Measurements from ENCODE around the gene WWTR1.

Gene WWTR1

DNA sequence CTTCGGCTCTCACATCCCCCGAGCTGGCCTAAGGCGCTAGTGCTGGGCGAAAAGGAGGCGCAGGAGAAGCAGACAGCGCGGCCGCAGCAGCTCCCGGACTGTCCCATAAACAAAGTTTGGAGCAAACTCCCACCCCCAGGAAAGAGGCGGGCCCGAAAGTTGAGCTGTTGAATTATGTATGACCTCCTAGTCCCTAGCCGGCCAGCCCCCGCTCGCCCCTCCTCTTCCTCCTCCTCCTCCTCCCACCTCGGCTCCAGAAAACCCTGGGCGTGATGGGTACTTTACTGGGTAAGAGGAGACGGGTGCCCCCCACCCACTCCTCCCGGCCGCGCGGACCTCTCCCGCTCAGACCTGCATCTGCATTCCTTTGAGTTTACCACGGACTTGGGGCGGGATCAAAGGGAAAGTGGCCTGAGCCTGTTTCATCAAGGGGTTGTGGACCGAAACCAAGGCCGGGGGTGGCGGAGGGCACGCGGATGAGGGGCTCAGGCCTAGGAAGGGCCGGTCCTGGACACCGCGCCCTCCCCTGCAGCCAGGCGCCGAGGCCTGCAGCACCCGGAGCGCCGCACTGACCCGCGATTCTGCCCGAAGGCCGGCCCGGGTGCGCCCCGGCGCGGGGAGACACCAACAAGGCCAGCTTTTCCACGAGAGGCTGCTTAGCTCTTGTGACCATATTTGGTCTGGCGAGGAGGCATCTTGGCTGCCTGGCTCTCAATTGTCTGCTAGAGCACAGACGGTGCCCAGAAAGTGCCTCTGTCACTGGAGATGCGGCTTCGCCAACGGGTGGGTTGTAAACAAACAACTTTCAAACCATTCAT lies at the start of gene WWTR1:
Gene WWTR1 (minus strand): TSS at position 100 of the 818 bp plus-strand sequence. CDS start 719 bp downstream, outside the sequence.
- in situ Hi-C loops (cut with MboI; ENCODE audit: low sequenced_read_pairs) = no loop called here

DNA sequence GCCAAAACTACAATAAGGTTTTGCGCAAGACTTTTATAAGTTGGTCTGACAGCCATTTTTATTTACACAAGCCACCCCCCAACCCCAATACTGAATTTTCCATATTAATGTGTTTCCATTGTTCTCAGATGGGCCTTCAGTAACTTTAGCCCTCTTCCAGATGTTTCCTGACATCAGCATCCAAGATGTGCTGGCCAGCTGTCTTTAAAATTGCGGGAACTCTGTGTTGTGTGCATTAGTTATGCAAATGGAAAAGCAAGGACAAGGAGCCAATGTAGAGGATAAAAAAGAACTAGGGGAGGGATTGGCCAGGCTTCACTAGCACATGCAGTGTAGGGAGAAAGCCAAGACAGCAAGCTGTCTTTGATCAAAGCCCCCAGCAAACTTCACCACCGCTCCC lies 49.1 kb upstream of the WWTR1 start:
- in situ Hi-C loops (cut with MboI; ENCODE audit: low sequenced_read_pairs) = no loop called here

DNA sequence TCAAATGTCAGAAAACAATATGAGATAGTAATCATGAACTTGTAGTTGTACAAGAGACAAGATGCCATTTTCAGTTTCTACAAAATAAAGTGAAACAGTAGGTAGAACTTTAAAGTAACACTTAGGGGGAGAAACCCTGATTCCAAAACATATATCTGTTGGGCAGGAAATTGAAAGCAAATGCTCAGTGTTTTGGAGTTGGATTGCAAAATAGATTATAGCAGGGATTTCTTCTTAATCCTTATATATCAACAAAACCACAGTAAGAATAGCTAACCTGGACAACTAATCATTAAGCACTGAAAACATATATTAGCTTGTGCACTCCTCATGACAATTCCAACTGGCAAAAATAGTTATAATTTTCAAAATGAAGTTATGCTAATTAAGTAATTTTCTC lies 47.6 kb upstream of the WWTR1 start:
- in situ Hi-C loops (cut with MboI; ENCODE audit: low sequenced_read_pairs) = no loop called here

DNA sequence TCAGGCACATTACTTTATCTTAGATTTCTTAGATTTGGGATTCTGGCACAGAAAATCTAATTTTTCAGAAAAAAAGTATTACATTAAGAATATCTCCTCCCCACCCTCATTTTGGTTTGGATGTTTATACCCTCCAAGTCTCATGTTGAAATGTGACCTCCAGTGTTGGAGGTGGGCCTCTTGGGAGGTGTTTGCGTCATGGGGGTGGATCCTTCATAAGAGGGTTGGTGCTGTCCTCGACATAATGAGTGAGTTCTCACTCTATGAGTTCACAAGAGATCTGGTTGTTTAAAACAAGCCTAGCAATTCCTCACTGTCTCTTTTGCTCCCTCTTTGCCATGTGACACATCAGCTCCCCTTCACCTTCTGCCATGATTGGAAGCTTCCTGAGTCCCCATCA lies 45.6 kb upstream of the WWTR1 start:
- in situ Hi-C loops (cut with MboI; ENCODE audit: low sequenced_read_pairs) = no loop called here

DNA sequence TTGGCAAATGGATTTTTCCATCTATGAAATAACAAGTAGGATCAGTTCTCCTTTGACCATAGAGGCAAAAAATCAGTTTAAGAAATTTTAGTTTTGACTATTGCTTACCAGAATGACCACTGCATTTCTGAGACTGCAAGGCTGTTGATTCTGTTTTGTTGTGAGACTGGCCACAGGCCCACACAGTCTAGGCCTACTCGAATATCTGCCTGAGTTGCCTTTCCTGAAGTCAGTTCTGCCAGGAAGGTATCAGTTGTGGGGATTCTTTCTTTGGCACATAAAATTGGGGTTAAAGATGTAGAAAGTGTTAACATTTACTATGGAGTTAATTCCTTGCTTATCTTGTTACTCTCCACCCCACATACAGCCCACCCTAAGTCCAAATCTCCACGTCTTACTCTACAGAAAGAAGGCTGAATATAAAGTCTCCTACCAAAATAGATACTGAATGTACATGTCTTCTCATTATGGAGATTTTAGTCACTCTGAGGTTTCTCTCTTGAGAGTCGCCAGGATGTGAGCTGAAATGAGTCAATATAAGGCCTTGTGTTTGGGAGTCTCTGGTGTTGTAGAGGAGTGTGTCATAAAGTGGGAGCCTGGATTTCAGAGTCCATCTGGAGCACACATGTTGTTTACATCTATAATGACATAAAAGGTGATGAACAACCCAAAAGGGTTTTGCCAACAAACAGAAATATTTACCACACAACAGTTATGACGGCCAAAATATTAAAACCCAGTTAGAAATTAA lies 45.0 kb upstream of the WWTR1 start:
- in situ Hi-C loops (cut with MboI; ENCODE audit: low sequenced_read_pairs) = no loop called here

DNA sequence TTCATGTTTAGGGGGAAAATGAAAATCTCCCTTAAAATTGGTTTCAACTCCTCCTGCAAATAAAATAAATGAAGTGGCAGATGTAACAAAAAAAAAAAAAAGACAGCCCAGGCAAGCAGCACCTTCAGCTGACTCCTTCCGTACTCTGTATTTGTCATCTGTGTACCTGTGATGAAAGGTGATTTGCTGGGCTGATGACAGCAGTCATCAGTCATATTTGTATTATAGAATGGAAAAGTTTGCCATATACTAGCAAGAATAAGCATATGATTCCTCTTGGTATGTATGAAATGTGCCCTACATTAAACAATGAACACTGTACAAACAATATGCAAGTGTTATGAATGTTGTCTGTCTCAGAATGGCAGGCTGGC lies 44.1 kb upstream of the WWTR1 start:
- in situ Hi-C loops (cut with MboI; ENCODE audit: low sequenced_read_pairs) = no loop called here

DNA sequence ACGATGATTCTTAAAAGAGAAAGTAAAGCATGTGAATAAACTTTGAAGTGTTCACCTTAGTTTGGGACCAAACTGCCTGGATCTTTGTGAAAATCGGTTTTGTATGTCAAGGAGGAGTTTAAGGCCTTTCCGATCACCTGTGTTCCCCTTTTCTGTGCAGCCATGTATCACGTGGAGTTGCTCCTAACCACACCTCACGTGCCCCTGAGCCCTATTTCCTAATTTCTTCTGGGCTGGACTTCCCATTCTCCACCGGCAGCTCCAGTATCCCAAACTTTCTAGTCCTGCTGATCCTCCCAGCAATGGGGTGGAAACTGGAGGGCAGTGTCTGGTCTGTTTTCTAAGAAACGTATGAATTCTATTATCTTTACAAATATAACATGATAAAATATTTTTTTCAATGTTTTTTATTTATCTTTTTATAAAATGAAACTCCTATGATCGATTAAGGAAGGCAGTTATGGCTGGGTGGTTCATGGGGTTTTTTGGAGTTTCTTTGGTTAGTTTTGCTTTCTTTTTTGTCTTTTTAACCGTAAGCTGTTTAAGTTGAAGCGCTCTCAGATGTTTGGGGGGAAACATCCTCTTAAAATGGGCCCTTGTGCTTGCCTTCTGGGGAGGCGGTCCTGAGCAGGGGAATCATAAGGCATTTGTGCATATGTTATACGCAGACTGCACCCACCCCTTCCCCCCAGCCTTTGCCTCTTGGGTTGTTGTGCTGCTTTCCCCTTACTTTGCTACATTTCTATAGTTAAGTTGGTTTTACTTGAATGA lies 43.6 kb upstream of the WWTR1 start:
- in situ Hi-C loops (cut with MboI; ENCODE audit: low sequenced_read_pairs) = no loop called here

DNA sequence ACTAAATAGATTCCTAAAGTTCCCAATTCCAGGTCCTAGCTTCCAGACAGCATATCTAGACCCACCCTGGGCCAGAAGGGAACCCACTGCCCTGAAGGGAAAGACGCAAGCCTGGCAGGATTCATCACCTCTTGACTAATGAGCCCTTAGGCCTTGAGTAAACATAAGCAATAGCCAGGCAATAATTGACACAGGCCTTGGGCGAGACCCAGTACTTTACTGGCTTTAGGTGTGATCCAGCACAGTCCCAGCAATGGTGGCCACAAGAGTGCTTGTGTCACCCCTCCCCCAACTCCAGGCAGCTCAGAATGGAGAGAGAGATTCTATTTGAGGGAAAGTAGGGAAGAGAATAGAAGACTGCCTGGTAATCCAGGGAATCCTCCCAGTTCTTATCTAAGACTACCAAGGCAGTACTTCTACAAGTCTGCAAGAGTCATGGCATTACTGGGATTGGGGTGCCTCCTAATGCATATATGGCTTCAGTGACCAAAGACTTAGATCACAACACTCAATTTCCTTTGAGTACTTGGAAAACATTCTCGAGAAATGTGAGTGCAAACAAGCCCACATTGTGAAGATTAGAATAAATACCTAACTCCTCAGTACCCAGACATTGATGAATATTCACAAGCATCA lies 30.4 kb upstream of the WWTR1 start:
- in situ Hi-C loops (cut with MboI; ENCODE audit: low sequenced_read_pairs) = no loop called here

DNA sequence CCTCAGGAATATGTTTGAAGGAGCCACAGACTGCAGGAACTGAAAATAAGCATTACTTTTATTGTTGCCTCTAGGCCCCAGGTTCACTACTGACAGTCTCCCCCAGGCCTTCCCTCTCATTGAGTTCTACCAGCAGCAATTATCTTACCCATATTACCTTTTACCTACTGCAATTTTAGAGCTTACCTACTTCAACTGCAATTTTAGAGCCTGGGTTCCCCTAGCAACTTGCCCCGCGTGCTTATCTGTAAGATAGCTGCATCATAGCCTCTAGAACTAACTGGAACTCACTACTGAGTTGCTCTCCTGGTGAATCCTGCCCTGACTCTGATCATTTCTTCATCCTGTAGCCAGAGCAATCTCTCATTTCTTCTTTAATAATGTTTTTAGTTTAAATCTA lies 29.2 kb upstream of the WWTR1 start:
- in situ Hi-C loops (cut with MboI; ENCODE audit: low sequenced_read_pairs) = no loop called here

DNA sequence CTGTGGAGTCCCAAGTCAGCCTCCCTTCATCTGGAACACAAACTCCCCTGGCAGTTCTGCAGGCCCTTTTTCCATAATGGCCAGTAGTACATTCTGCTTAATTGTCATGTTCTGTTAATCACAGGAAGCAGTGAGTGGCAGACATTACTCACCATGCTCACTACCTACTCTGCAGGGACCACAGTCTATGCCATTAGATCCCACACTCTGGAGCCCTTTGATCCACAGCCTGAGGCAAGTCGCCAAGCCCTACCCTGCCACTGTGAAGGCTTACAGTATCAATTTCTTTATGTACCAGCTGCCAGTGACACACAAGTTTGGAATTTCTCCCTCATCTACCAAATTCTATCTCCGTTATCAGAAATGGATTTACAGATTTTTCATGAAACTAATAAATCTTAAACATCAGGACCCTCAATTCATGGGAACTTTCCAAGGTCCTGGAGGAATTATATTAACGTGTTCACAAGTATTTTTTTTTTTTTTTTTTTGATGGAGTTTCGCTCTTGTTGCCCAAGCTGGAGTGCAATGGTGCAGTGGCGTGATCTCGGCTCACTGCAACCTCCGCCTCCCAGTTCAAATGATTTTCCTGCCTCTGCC lies 20.6 kb upstream of the WWTR1 start:
- in situ Hi-C loops (cut with MboI; ENCODE audit: low sequenced_read_pairs) = no loop called here

DNA sequence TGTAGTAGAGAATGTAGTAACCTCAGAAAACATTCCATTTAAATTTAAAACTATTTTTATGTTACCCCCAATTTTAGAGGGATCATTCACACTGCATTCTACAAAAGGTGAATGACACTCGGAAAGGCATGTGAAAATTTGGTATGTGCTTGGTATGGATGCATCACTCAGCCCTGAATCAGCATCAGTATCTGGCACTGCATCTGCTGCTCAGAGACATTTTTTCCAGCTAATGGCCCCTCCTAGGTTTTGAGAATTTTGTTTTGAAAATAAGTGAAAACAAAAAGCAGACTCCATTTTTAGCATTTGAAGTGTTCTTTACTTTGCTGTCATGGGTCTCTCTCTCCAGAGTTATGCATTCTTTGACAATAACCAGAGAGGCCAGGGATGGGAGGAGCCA lies 15.6 kb upstream of the WWTR1 start:
- in situ Hi-C loops (cut with MboI; ENCODE audit: low sequenced_read_pairs) = no loop called here

DNA sequence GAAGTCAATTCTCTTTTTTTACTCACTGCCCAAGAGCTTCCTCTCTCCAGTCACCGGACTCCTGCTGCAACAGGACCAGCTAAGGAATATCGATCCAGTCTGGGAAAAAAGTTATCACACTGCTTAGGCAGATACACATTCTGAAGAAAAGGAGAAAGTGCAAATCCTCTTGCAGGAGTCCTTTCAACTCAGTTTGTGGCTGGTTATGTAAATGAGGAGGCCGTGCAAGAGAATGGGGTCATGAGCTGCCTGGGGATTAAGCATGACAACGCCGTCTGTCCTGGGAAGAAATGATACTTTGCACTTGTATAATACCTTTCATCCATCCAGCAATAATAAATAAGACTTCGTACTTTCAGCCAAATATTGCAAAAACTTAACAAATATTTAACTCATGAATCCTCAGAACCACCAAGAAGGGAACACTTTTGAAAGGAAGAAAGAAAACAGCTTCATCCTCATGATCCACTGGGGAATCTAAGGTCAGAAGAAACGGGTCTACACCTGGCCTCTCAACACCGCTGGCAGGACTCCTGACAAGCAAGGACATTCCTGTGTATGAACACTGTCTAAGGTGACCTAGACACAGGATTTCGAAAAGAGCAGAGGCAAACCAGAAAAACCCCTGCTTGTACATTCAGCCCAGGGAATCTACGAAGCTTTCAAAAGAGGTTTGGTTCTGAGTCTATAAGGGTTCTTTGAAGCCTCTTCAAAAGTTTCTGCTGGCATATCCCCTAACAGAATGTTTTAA lies 13.1 kb upstream of the WWTR1 start:
- in situ Hi-C loops (cut with MboI; ENCODE audit: low sequenced_read_pairs) = no loop called here

DNA sequence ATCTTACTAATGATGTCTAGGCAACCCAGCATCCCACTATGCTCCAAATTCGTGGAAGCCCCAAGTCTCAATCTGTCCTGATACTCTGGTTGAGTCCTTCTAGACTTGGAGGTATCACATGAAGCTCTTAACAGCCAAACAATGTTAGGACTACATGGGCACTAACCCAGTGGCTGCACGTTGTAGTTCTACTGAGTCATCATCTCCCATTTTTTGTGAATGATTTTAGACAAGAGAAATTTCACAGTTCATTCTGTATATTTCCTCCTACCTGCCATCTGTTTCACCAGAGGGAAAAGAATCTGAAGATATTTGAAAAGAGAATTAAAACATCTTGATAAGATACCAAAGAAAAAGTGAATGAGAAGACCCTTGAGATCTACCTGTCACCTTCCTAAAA lies 9.8 kb upstream of the WWTR1 start:
- in situ Hi-C loops (cut with MboI; ENCODE audit: low sequenced_read_pairs) = no loop called here

DNA sequence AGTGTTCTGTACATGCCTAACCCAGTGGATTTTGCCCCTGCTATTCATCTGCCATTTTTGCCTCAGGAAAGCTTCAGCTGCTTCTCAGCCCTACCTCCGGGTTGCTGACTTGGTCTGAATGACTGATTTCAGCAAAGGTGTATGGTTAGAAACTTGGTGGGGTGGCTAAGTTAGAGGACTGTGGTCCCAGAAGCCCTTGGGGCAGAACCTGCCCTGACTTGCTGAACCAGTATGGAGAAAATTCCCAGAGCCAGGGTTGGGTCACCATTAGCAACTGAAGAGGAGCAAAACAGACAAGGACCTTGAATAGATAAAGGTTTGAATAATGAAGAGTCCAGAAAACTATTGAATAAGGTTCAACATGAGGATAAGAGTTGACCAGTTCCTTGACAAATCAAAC lies 6.1 kb upstream of the WWTR1 start:
- in situ Hi-C loops (cut with MboI; ENCODE audit: low sequenced_read_pairs) = no loop called here

DNA sequence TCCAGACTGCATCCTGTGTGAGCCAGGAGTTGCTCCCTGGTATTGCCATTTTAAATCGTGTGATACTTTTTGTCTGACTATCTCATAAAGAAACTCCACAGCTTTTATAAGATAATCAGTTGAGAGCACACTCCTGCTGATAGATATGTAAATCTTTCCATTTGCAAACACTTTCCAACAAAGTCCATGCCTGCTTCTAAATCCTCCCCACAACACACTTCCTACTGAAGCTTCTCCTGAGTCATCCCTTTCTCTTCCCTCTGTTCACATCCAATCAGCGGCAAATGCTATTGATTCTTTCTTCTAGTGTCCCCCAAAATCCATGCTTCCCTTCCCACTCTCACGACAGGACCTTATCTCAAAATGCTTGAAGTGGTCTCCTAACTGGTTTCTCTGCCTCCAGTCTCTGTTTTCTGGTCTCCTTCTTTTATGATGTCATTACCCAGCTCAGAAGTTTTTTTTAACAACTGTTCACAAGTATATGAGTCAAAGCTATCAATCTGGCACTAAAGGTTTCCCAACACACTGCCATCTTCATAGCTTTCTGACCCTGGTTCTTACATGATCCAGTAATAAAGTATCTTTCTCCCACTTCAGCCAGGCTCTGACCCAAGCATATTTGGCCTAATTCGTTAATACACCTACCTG lies 4.5 kb upstream of the WWTR1 start:
- in situ Hi-C loops (cut with MboI; ENCODE audit: low sequenced_read_pairs) = no loop called here

DNA sequence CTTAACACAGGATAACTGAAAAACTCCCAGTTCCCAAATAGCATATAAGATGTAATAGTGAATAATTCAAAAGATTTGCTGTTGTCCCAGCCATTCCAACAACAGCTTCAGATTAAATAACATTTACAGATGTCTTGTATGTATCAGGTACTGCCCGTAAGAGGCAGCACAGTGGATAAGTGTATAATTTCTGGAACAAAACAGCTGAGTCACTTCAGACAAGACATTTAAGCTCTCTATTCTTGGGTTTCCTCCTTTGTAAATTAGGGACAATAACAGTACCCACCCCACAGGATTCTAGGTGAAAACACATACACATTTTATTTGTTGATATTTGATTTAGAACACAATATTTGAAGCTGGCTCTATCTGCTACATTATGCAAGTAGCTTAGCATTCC lies 2.6 kb upstream of the WWTR1 start:
- in situ Hi-C loops (cut with MboI; ENCODE audit: low sequenced_read_pairs) = no loop called here

DNA sequence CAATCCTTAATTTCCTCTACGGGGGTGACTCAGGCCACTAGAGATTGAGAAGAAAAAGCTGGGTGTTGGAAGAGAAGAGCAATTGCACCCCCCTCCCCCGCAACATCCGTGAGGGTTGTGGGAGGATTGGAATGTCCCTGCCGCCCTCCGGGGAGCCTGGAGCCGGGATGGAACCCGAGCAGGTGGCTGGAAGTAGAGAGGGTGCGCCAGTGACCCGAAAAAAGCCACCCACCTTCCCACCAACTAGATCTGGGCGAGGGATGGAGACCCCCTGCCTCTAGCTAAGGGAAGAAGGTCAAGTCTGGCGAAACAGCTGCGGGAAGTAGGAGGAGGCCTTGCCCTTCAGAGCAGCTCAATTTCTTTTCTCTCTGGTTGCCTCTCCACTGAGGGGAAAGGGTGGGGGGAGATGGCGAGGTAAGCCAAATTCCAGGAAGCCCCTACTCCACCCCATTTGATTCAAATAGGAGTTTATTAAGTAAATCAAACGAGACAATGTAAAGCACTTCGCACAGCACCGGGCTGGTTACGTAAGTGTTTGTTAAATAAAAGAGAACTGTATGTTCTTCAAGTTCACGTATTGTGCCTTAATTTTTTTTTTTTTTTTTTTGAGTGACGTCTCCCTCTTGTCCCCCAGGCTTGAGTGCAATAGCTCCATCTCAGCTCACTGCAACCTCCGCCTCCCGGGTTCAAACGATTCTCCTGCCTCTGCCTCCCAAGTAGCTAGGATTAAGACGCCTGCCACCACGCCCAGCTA lies 1.1 kb upstream of the WWTR1 start:
- in situ Hi-C loops (cut with MboI; ENCODE audit: low sequenced_read_pairs) = no loop called here

DNA sequence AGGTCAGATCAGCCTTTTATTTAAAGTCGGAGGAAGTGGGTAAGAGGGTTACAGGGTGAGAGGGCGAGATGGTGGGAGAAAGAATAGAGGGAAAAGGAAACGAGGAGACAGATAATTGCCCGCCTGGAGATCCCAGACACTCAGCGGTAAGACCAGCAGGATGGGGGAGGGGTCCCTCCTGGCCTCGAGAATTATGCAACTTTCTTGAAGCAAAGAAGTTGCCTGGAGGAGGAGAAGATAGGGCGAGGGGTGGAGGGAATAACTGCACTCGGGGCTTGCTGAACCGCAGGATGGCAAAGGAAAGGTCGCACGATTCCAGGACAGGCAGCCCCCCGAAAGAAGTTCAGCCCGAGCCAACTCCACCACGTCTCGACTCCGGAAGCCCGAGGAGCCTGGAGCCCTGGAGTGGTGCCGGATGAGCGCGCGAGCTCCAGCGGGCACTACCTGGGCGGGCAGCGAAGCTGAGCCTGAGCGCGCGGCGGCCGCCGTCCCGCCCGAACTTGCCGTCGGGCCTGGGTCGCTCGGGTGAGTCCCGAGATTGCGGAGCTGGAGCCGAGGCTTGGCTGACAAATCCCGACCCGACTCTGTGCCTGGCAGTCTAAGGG lies 402 bp downstream of the WWTR1 start:
- in situ Hi-C loops (cut with MboI; ENCODE audit: low sequenced_read_pairs) = no loop called here
